Psoas muscle (tissue), 8 donors: ENCODE measurements around the gene ACSL1. TPM values are rescaled to one million over a fixed set of nuclear protein-coding genes. Genes with fewer than 3 reads are reported as not detected.

Experiments used
- ATAC-seq, 4 donors: fragments of 200-7000 bp; cut with Tn5 transposase; one replicate each; pipeline ENCODE4 v1.9.1; 2020; ENCODE audit warnings: moderate library complexity in 3 of 4, mild to moderate bottlenecking in 2 of 4
- DNase-seq, 2 donors: peaks; one replicate each; pipeline ENCODE4 v3.0.0-alpha.2; 2020
- H3K27ac ChIP-seq: fragments of 200-600 bp; one replicate; pipeline ENCODE4 v1.8.0; 2022
- H3K27me3 ChIP-seq, 3 donors: fragments of 200-600 bp in 1 of 3; one replicate each; pipeline versions ENCODE4 v1.6.1 to v1.8.0; 2013 to 2022; ENCODE audit warnings: low read length in 2 of 3, mild to moderate bottlenecking in 2 of 3, moderate library complexity in 1 of 3; ENCODE audit not compliant: insufficient read depth in 3 of 3
- H3K36me3 ChIP-seq, 2 donors: fragments of 200-600 bp in 1 of 2; one replicate each; pipeline versions ENCODE4 v1.6.1 to v1.8.0; 2013 to 2022; ENCODE audit warnings: low read depth in 1 of 2, mild to moderate bottlenecking in 1 of 2, moderate library complexity in 1 of 2; ENCODE audit not compliant: insufficient read depth in 1 of 2
- H3K4me1 ChIP-seq: fragments of 200-600 bp; one replicate; pipeline ENCODE4 v1.8.0; 2022
- H3K4me3 ChIP-seq: fragments of 200-600 bp; one replicate; pipeline ENCODE4 v1.8.0; 2022; ENCODE audit warnings: mild to moderate bottlenecking
- H3K9me3 ChIP-seq: fragments of 200-600 bp; one replicate; pipeline ENCODE4 v1.8.0; 2022
- WGBS, 3 donors: extraction: QIAGEN DNeasy Blood & Tissue Kit; methylation state at CpG; one replicate each; pipeline versions ENCODE4 v1.1.6 to v1.1.7; 2013; 5-methylcytosine and 5-hydroxymethylcytosine counted together
- intact Hi-C, 2 donors: fragments of 100-400 bp; cut with DNase I; formaldehyde crosslinking; loops; one replicate each; pipeline versions ENCODE4 v1.11.0 to v1.14.2; 2022
- polyA plus RNA-seq, 3 donors: library from polyadenylated mRNA; stranded (reverse); fragments of 200-250 nt; gene quantifications; one replicate each; pipeline ENCODE4 v1.2.3, GENCODE V29; 2013
- total RNA-seq, 4 donors: library from RNA; stranded (reverse); fragmentation: NEBNext Ultra II Directional in 2 of 4; extraction: Animal tissue kit (Norgen Biotek cat#: 25700) in 2 of 4; gene quantifications; one replicate each; pipeline versions ENCODE4 v1.2.1 to v1.2.4, GENCODE V29; 2021 to 2023
- TF ChIP-seq, protein P1 (sequence below): fragments of 200-600 bp; IDR thresholded peaks from one replicate; pipeline ENCODE4 v1.8.0; 2022; ENCODE audit warnings: antibody characterized with exemption
- donor health status: healthy with polysubstance abuse.
- donor health status: DM: no; HTN: no; CAD: no; lungs with moderate emphysema.
- donor health status: Bipolar disorder and iron deficiency.
- donor health status: healthy.
- donor health status: DM: yes; HTN: yes; CAD: no.
- donor health status: DM: no; HTN: no; CAD: no.
- donor health status: DM: no; HTN: no; CAD: no.
- donor health status: DM: yes; HTN: yes; CAD: no.

ACSL1 gene
- total and polyA plus RNA-seq, 7 donors = 257 to 1,392 (median 781) TPM

GRCh38 chr4:184769141-184769765 is 56.5 kb downstream of the ACSL1 start:
- H3K27me3 ChIP-seq = no peaks in the 10 kb centered on the region
- peaks cover 9% of the 10 kb centered on the region for H3K4me1 ChIP-seq
- no peak for DNase-seq
- no peak for ATAC-seq
- H3K4me3 ChIP-seq = no peak overlapping the region
- no peaks in the 10 kb centered on the region for H3K9me3 ChIP-seq
- intact Hi-C loops = no loop called here
- TF ChIP-seq, protein P1, sequence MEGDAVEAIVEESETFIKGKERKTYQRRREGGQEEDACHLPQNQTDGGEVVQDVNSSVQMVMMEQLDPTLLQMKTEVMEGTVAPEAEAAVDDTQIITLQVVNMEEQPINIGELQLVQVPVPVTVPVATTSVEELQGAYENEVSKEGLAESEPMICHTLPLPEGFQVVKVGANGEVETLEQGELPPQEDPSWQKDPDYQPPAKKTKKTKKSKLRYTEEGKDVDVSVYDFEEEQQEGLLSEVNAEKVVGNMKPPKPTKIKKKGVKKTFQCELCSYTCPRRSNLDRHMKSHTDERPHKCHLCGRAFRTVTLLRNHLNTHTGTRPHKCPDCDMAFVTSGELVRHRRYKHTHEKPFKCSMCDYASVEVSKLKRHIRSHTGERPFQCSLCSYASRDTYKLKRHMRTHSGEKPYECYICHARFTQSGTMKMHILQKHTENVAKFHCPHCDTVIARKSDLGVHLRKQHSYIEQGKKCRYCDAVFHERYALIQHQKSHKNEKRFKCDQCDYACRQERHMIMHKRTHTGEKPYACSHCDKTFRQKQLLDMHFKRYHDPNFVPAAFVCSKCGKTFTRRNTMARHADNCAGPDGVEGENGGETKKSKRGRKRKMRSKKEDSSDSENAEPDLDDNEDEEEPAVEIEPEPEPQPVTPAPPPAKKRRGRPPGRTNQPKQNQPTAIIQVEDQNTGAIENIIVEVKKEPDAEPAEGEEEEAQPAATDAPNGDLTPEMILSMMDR = no peak
- H3K36me3 ChIP-seq = peaks cover 27 to 100% of the 10 kb centered on the region in 2 donors
- H3K27ac ChIP-seq = no peak overlapping the region
- 82 to 84% (median 83%) methylated on average over 7 of the region's 7 CpGs for WGBS, 3 donors

GRCh38 chr4:184768296-184768695 is 57.5 kb downstream of the ACSL1 start:
- Histone ChIP-seq H3K9me3 (no peaks in the 10 kb centered on the region), H3K27me3 (no peaks in the 10 kb centered on the region), H3K4me1 (peaks cover 18% of the 10 kb centered on the region), H3K4me3 (no peak overlapping the region), H3K27ac (no peak overlapping the region), H3K36me3 (peaks cover 26 to 99% of the 10 kb centered on the region in 2 donors)
- WGBS, 3 donors = 89 to 91% (median 90%) methylated on average over 5 of the region's 5 CpGs
- ATAC-seq (no peak), DNase-seq (no peak)
- TF ChIP-seq, protein P1 = no peak
- intact Hi-C loops = no loop called here

DNA sequence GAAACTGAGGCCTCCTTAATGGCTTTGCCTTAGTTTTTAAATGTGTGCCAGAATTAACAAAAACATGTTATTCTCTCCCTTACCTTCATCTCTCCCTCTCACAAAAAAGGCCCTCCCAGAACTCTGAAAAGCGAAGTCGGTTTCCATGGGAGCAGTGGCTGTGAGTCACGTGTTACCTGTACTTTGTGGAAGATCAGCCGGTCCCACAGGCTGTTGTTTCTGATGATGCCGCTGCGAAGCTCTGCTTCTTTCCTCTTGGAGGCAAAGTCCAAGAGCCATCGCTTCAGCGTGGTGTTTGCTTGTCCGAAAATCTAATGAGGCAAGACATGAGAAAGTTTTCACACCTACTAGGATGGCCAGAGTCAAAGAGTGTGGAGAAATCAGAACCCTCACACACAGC is 59.3 kb downstream of the ACSL1 start:
- whole genome bisulfite sequencing, 3 donors = 95 to 96% (median 96%) methylated on average over 9 of the region's 9 CpGs
- Histone ChIP-seq H3K4me1 (peaks cover 24% of the 10 kb centered on the region), H3K36me3 (peaks cover 26 to 99% of the 10 kb centered on the region in 2 donors), H3K27ac (peak overlapping the region; percentile 17), H3K9me3 (no peaks in the 10 kb centered on the region), H3K4me3 (no peak overlapping the region), H3K27me3 (no peaks in the 10 kb centered on the region)
- intact Hi-C loops = no loop called here
- ATAC-seq = no peak
- TF ChIP-seq, protein P1 = no peak
- no peak for DNase-seq

- no peak for DNase-seq
- no peak overlapping the region for H3K27ac ChIP-seq
- 80 to 86% (median 81%) methylated on average over 21 of the region's 21 CpGs for WGBS, 3 donors
- intact Hi-C loops = no loop called here
- H3K36me3 ChIP-seq = peaks cover 27 to 99% of the 10 kb centered on the region in 2 donors
- H3K27me3 ChIP-seq = no peaks in the 10 kb centered on the region
- H3K4me1 ChIP-seq = peaks cover 24% of the 10 kb centered on the region
- TF ChIP-seq, protein P1 = no peak
- H3K4me3 ChIP-seq = no peak overlapping the region
- peak; percentile 6 to 15 (median 12) for ATAC-seq
- no peaks in the 10 kb centered on the region for H3K9me3 ChIP-seq
Observed at GRCh38 chr4:184765473-184766340, 60.1 kb downstream of the ACSL1 start.
